Measurements from ENCODE around the gene SMNDC1.
"Not testable (repeated sequence)": the region's sequence is repeated elsewhere in the genome, so short reads cannot be mapped to it uniquely, and the experiment has no call there.

The SMNDC1 gene

GRCh38 chr10:110304780-110305421, at the start of gene SMNDC1:
Gene SMNDC1, minus strand, starts transcription at chr10:110304920. Its CDS starts 1,333 bp downstream, at chr10:110303587.
- DNase-seq, result peak; percentile 22

- peak; percentile 43 for DNase-seq
Observed at GRCh38 chr10:110354322-110354766, 49.6 kb upstream of the SMNDC1 start.

- DNase-seq, result no peak
Observed at GRCh38 chr10:110353244-110354119, 48.8 kb upstream of the SMNDC1 start.

- DNase-seq, result no peak
Observed at GRCh38 chr10:110352930-110353243, 48.2 kb upstream of the SMNDC1 start.

GRCh38 chr10:110350812-110351211, 46.1 kb upstream of the SMNDC1 start:
- no peak for DNase-seq

GRCh38 chr10:110349831-110350230, 45.1 kb upstream of the SMNDC1 start:
- DNase-seq, result no peak

- DNase-seq, result no peak
Observed at GRCh38 chr10:110349386-110349785, 44.7 kb upstream of the SMNDC1 start.

- DNase-seq, result no peak
Observed at GRCh38 chr10:110348336-110348735, 43.6 kb upstream of the SMNDC1 start.

GRCh38 chr10:110346914-110347313, 42.2 kb upstream of the SMNDC1 start:
- no peak for DNase-seq

GRCh38 chr10:110345286-110345685, 40.6 kb upstream of the SMNDC1 start:
- no peak for DNase-seq

- DNase-seq, result no peak
Observed at GRCh38 chr10:110344622-110345021, 39.9 kb upstream of the SMNDC1 start.

- no peak for DNase-seq
Observed at GRCh38 chr10:110343947-110344346, 39.2 kb upstream of the SMNDC1 start.

- no peak for DNase-seq
Observed at GRCh38 chr10:110340816-110341215, 36.1 kb upstream of the SMNDC1 start.

GRCh38 chr10:110340122-110340521, 35.4 kb upstream of the SMNDC1 start:
- DNase-seq, result no peak

GRCh38 chr10:110337906-110338305, 33.2 kb upstream of the SMNDC1 start:
- no peak for DNase-seq

- DNase-seq, result no peak
Observed at GRCh38 chr10:110337401-110337800, 32.7 kb upstream of the SMNDC1 start.

- DNase-seq, result no peak
Observed at GRCh38 chr10:110336111-110336721, 31.5 kb upstream of the SMNDC1 start.

- DNase-seq, result no peak
Observed at GRCh38 chr10:110335314-110336064, 30.8 kb upstream of the SMNDC1 start.

- no peak for DNase-seq
Observed at GRCh38 chr10:110334061-110334656, 29.4 kb upstream of the SMNDC1 start.

- DNase-seq, result not testable (repeated sequence)
Observed at GRCh38 chr10:110331226-110331795, 26.6 kb upstream of the SMNDC1 start.

- DNase-seq, result peak; percentile 49
Observed at GRCh38 chr10:110330675-110331074, 26.0 kb upstream of the SMNDC1 start.

- no peak for DNase-seq
Observed at GRCh38 chr10:110327262-110327914, 22.7 kb upstream of the SMNDC1 start.

Measured in NCI-H524 treated with DMSO at 0.1 percent for 48 hours (cell line).